HepG2 (cell line): ENCODE measurements around the gene RAB3C. TPM values are rescaled to one million over a fixed set of nuclear protein-coding genes. Genes with fewer than 3 reads are reported as not detected.

ENCODE experiments used
- ATAC-seq: fragments of 200-7000 bp; cut with Tn5 transposase; 3 replicates; pipeline ENCODE4 v1.9.1; 2020; ENCODE audit warnings: mild to moderate bottlenecking, moderate library complexity
- BruUV-seq: library from RNA; stranded (reverse); fragments of 400-500 nt; replicated peaks from 2 replicates; lab custom pipeline; 2021; lab: Mats Ljungman, UMichigan
- CTCF ChIA-PET: fragments of 300-600 bp; formaldehyde crosslinking; extraction: SDS; loops from one replicate; lab custom pipeline; 2021; ENCODE audit warnings: low total read pairs, inconsistent platforms, low intra/inter-chr PET ratio; lab: Yijun Ruan, JAX
- POLR2A ChIA-PET: fragments of 350-600 bp; sonication (Branson Sonifier 250); formaldehyde crosslinking; loops from one replicate; lab custom pipeline; 2020; ENCODE audit warnings: antibody characterized with exemption, inconsistent platforms; lab: Yijun Ruan, JAX
- DNase-seq: peaks from one replicate; pipeline ENCODE4 v3.0.0-alpha.2; 2015; ENCODE audit warnings: low spot score
- FAIRE-seq: peaks from 3 replicates; lab custom pipeline; 2011; peaks lifted over from hg19 to GRCh38; lab: Jason Lieb, UNC
- H2AFZ ChIP-seq: one replicate; pipeline ENCODE4 v1.6.1; 2011; ENCODE audit warnings: low read length, inconsistent platforms
- H3K27ac ChIP-seq: fragments of 300-600 bp; 3 replicates; pipeline ENCODE4 v1.8.0; 2011; ENCODE audit warnings: mixed run types, mild to moderate bottlenecking, mixed read lengths, low read length, inconsistent platforms; ENCODE audit not compliant: insufficient read depth; ENCODE audit errors: extremely low read length
- H3K27me3 ChIP-seq, 2 experiments: fragments of 200-600 bp in 1 of 2; 2 replicates in 1 of 2; 3 replicates in 1 of 2; pipeline versions ENCODE4 v1.6.0 to v1.8.0; 2011; ENCODE audit warnings: low read length in 2 of 2, mild to moderate bottlenecking in 2 of 2, moderate library complexity in 2 of 2, inconsistent platforms in 1 of 2; ENCODE audit not compliant: insufficient read depth in 2 of 2, control insufficient read depth in 1 of 2
- H3K36me3 ChIP-seq, 2 experiments: fragments of 200-600 bp in 1 of 2; replicated peaks in 1 of 2; 2 replicates in 1 of 2; 3 replicates in 1 of 2; pipeline versions ENCODE4 v1.5.1 to v1.8.0; 2011; ENCODE audit warnings: low read length in 2 of 2, inconsistent platforms in 1 of 2; ENCODE audit not compliant: insufficient read depth in 2 of 2, control insufficient read depth in 1 of 2
- H3K4me1 ChIP-seq: 2 replicates; pipeline ENCODE4 v1.5.1; 2012; ENCODE audit warnings: low read length, inconsistent platforms; ENCODE audit not compliant: insufficient read depth
- H3K4me2 ChIP-seq: 2 replicates; pipeline ENCODE4 v1.6.0; 2011; ENCODE audit warnings: low read depth, low read length, inconsistent platforms
- H3K4me3 ChIP-seq, 3 experiments: fragments of 200-600 bp in 1 of 3; sonication (generic), shearing (Covaris generic) in 1 of 3; replicated peaks in 1 of 3; 2 replicates each; pipeline ENCODE4 v1.5.1; 2011 to 2016; ENCODE audit warnings: low read length in 3 of 3, inconsistent platforms in 2 of 3, low read depth in 2 of 3, mild to moderate bottlenecking in 2 of 3, control low read depth in 1 of 3, mixed read lengths in 1 of 3; ENCODE audit not compliant: insufficient read depth in 1 of 3
- H3K79me2 ChIP-seq: one replicate; pipeline ENCODE4 v1.6.1; 2011; ENCODE audit warnings: low read length, inconsistent platforms; ENCODE audit not compliant: insufficient read depth
- H3K9ac ChIP-seq: 2 replicates; pipeline ENCODE4 v1.6.0; 2011; ENCODE audit warnings: mild to moderate bottlenecking, low read depth, low read length, inconsistent platforms; ENCODE audit not compliant: insufficient read depth
- H3K9me3 ChIP-seq: 2 replicates; pipeline ENCODE4 v1.5.1; 2012; ENCODE audit warnings: mild to moderate bottlenecking, low read length
- H4K20me1 ChIP-seq: 2 replicates; pipeline ENCODE4 v1.6.0; 2011; ENCODE audit warnings: inconsistent platforms, mild to moderate bottlenecking, low read length, moderate library complexity; ENCODE audit not compliant: insufficient read depth
- CEBPZ ChIP-seq: IDR thresholded peaks from 2 replicates; pipeline ENCODE4 v1.6.1; 2012; ENCODE audit warnings: low read length, improper control_type of control experiment
- CREM ChIP-seq, 2 experiments: sonication (generic) in 1 of 2; formaldehyde crosslinking in 1 of 2; IDR thresholded peaks; 2 replicates each; pipeline versions ENCODE4 v1.4.0 to v1.6.1; 2016 to 2020; ENCODE audit warnings: antibody characterized with exemption in 1 of 2, mild to moderate bottlenecking in 1 of 2, missing genetic modification reagents in 1 of 2
- DNMT3B ChIP-seq: conservative IDR thresholded peaks from 2 replicates; pipeline ENCODE4 v1.6.1; 2016; ENCODE audit warnings: missing biosample characterization, control low read depth
- IKZF1 ChIP-seq: fragments of 450-650 bp; IDR thresholded peaks from 2 replicates; pipeline ENCODE4 v1.7.1; 2016
- MIXL1 ChIP-seq: IDR thresholded peaks from 2 replicates; pipeline ENCODE4 v1.6.1; 2016
- PHF5A ChIP-seq: IDR thresholded peaks from one replicate; pipeline ENCODE4 v1.6.1; 2018; ENCODE audit warnings: low read depth, missing genetic modification reagents; ENCODE audit not compliant: unreplicated experiment
- STAG1 ChIP-seq: sonication (generic); formaldehyde crosslinking; IDR thresholded peaks from 2 replicates; pipeline ENCODE4 v1.4.0; 2020; ENCODE audit warnings: missing genetic modification reagents
- TBP ChIP-seq: sonication (generic); formaldehyde crosslinking; IDR thresholded peaks from 2 replicates; pipeline ENCODE4 v1.5.0; 2020; ENCODE audit warnings: missing genetic modification reagents
- TFE3 ChIP-seq: IDR thresholded peaks from 2 replicates; pipeline ENCODE4 v1.6.1; 2016
- THAP9 ChIP-seq: sonication (generic); formaldehyde crosslinking; IDR thresholded peaks from 2 replicates; pipeline ENCODE4; 2020; ENCODE audit warnings: missing genetic modification reagents, mild to moderate bottlenecking, borderline replicate concordance
- ZNF142 ChIP-seq: sonication (generic); formaldehyde crosslinking; IDR thresholded peaks from 2 replicates; pipeline ENCODE4 v1.4.0; 2020; ENCODE audit warnings: missing genetic modification reagents
- ZNF720 ChIP-seq: sonication (generic); formaldehyde crosslinking; IDR thresholded peaks from 2 replicates; pipeline ENCODE4 v1.4.0; 2020; ENCODE audit warnings: missing genetic modification reagents
- WGBS: methylation state at CpG from one replicate; pipeline ENCODE4 v1.1.6; 2017; ENCODE audit warnings: low lambda C conversion rate; 5-methylcytosine and 5-hydroxymethylcytosine counted together
- in situ Hi-C: cut with HindIII; loops from 2 replicates; pipeline ENCODE4 v1.10.0; 2017; ENCODE audit warnings: low pct_unique_long_range_greater_than_20kb; ENCODE audit not compliant: extremely low pct_ligation_motif_present
- intact Hi-C: fragments of 100-400 bp; cut with micrococcal nuclease; formaldehyde crosslinking; loops from one replicate; pipeline ENCODE4 v1.10.0; 2022; ENCODE audit not compliant: unreplicated experiment
- polyA plus RNA-seq, 8 experiments: library from polyadenylated mRNA; depleted of rRNA in 3 of 8; stranded (reverse) in 7 of 8; unstranded in 1 of 8; fragments of >200 nt; fragmentation: Illumina TruSeq in 4 of 8; extraction: Trizol in 4 of 8; gene quantifications; 2 replicates each; pipeline versions ENCODE4 v1.2.1 to v1.2.3, GENCODE V29; 2011 to 2016; ENCODE audit warnings: low read depth in 4 of 8, missing spikeins in 1 of 8, mixed read lengths in 1 of 8; ENCODE audit not compliant: insufficient read depth in 1 of 8
- total RNA-seq, 5 experiments: library from RNA; depleted of rRNA; stranded (reverse); fragments of >200 nt; fragmentation: Illumina TruSeq; extraction: Trizol; gene quantifications; 2 replicates each; pipeline ENCODE4 v1.2.3, GENCODE V29; 2016; ENCODE audit warnings: low read depth in 1 of 5

Gene RAB3C
- total and polyA plus RNA-seq, 2 of the 13 experiments (the other 11 are each of a cell fraction or from before 2014, with no cell fraction given) = not detected

- POLR2A ChIA-PET = no interaction called here
- intact Hi-C loops = no loop called here
- in situ Hi-C loops = no loop called here
- no peak for TF ChIP-seq STAG1 (CRISPR knock-in tag)
- no peak for TF ChIP-seq ZNF142 (CRISPR knock-in tag)
- TF ChIP-seq MIXL1 (CRISPR knock-in tag) = no peak
- no peak for TF ChIP-seq ZNF720 (CRISPR knock-in tag)
- no peak for TF ChIP-seq TFE3 (CRISPR knock-in tag)
- TF ChIP-seq CEBPZ = no peak
- TF ChIP-seq THAP9 (CRISPR knock-in tag) = no peak
- TF ChIP-seq DNMT3B = no peak
- TF ChIP-seq CREM (IDR thresholded peaks at IDR 0.05) = no peak
- TF ChIP-seq CREM (CRISPR knock-in tag; IDR thresholded peaks at IDR 0.05) = no peak
- no peak for TF ChIP-seq TBP (CRISPR knock-in tag)
- TF ChIP-seq IKZF1 = no peak
- TF ChIP-seq PHF5A (CRISPR knock-in tag) = no peak
Measured at GRCh38 chr5:58847041-58847440, 264.2 kb downstream of the RAB3C start.

More at GRCh38 chr5:58847041-58847440, 264.2 kb downstream of the RAB3C start:
- Histone ChIP-seq H3K4me1 (peaks cover 9% of the 10 kb centered on the region), H3K9me3 (no peaks in the 10 kb centered on the region), H2AFZ (no peak overlapping the region), H3K27ac (no peak overlapping the region), H3K9ac (no peak overlapping the region), H3K36me3 (no peaks in the 10 kb centered on the region), H3K27me3 (no peaks in the 10 kb centered on the region), H3K4me2 (no peak overlapping the region), H3K4me3 (no peak overlapping the region), H3K79me2 (no peaks in the 10 kb centered on the region), H4K20me1 (no peaks in the 10 kb centered on the region)
- DNase-seq (no peak), FAIRE-seq (no peak), ATAC-seq (no peak)
- CTCF ChIA-PET = no interaction called here
- BruUV-seq = no TSS peak
- 18% methylated on average over 5 of the region's 5 CpGs for WGBS
